A549 (cell line): ENCODE data around the gene SELENOW.

Experiments
- BHLHE40 ChIP-seq: IDR thresholded peaks from 2 replicates; pipeline ENCODE4 v1.6.1; 2012; ENCODE audit warnings: low read depth, low read length, inconsistent platforms
- CHD2 ChIP-seq: fragments of 150-350 bp; IDR thresholded peaks from 2 replicates; pipeline ENCODE4 v1.6.1; 2014; ENCODE audit warnings: low read length; ENCODE audit not compliant: partially characterized antibody
- EHMT2 ChIP-seq: fragments of 200-600 bp; sonication (generic); IDR thresholded peaks from 2 replicates; pipeline ENCODE4 v1.6.1; 2016; ENCODE audit warnings: antibody characterized with exemption, low read depth, mild to moderate bottlenecking, moderate library complexity
- EP300 ChIP-seq, 2 experiments: fragments of >200 bp; sonication (Bioruptor Twin); formaldehyde crosslinking; IDR thresholded peaks; 2 replicates in 1 of 2; 3 replicates in 1 of 2; pipeline ENCODE4 v1.6.1; 2016 to 2017
- HOXB13 ChIP-seq: fragments of 250-450 bp; sonication (Bioruptor Pico); IDR thresholded peaks from 2 replicates; pipeline ENCODE4 v1.5.0; 2020; ENCODE audit warnings: low read depth, mild to moderate bottlenecking, moderate library complexity
- POLR2A ChIP-seq: IDR thresholded peaks from 2 replicates; pipeline ENCODE4 v1.6.1; 2012; ENCODE audit warnings: mild to moderate bottlenecking, low read length
- RFX5 ChIP-seq: fragments of 450-650 bp; IDR thresholded peaks from 2 replicates; pipeline ENCODE4 v1.7.1; 2014; ENCODE audit warnings: antibody characterized with exemption, mild to moderate bottlenecking, moderate library complexity
- RNF2 ChIP-seq: fragments of 200-600 bp; sonication (generic); IDR thresholded peaks from 2 replicates; pipeline ENCODE4 v1.6.1; 2016; ENCODE audit warnings: low read depth, mild to moderate bottlenecking, antibody characterized with exemption, moderate library complexity, borderline replicate concordance
- SREBF2 ChIP-seq: fragments of 450-650 bp; IDR thresholded peaks from 2 replicates; pipeline ENCODE4 v1.6.1; 2014; ENCODE audit warnings: mild to moderate bottlenecking, moderate library complexity
- TF ChIP-seq, protein P1 (sequence below): fragments of >200 bp; sonication (Bioruptor Twin); formaldehyde crosslinking; IDR thresholded peaks from 3 replicates; pipeline ENCODE4 v1.5.1; 2016
- TF ChIP-seq, protein P2 (sequence below): fragments of 200-600 bp; sonication (generic); IDR thresholded peaks from 2 replicates; pipeline ENCODE4 v1.6.1; 2016; ENCODE audit warnings: antibody characterized with exemption, mild to moderate bottlenecking, moderate library complexity
- TF ChIP-seq, protein P3 (sequence below): fragments of 250-450 bp; sonication (Bioruptor Pico); IDR thresholded peaks from 2 replicates; pipeline ENCODE4 v1.5.0; 2021; ENCODE audit warnings: mild to moderate bottlenecking, moderate library complexity, borderline replicate concordance

GRCh38 chr19:47742634-47743033, 35.9 kb upstream of the SELENOW start:
- TF ChIP-seq POLR2A = no peak
- no peak for TF ChIP-seq RNF2
- TF ChIP-seq, protein P1, sequence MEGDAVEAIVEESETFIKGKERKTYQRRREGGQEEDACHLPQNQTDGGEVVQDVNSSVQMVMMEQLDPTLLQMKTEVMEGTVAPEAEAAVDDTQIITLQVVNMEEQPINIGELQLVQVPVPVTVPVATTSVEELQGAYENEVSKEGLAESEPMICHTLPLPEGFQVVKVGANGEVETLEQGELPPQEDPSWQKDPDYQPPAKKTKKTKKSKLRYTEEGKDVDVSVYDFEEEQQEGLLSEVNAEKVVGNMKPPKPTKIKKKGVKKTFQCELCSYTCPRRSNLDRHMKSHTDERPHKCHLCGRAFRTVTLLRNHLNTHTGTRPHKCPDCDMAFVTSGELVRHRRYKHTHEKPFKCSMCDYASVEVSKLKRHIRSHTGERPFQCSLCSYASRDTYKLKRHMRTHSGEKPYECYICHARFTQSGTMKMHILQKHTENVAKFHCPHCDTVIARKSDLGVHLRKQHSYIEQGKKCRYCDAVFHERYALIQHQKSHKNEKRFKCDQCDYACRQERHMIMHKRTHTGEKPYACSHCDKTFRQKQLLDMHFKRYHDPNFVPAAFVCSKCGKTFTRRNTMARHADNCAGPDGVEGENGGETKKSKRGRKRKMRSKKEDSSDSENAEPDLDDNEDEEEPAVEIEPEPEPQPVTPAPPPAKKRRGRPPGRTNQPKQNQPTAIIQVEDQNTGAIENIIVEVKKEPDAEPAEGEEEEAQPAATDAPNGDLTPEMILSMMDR = no peak
- TF ChIP-seq BHLHE40 = no peak
- TF ChIP-seq EHMT2 = no peak
- TF ChIP-seq, protein P2, sequence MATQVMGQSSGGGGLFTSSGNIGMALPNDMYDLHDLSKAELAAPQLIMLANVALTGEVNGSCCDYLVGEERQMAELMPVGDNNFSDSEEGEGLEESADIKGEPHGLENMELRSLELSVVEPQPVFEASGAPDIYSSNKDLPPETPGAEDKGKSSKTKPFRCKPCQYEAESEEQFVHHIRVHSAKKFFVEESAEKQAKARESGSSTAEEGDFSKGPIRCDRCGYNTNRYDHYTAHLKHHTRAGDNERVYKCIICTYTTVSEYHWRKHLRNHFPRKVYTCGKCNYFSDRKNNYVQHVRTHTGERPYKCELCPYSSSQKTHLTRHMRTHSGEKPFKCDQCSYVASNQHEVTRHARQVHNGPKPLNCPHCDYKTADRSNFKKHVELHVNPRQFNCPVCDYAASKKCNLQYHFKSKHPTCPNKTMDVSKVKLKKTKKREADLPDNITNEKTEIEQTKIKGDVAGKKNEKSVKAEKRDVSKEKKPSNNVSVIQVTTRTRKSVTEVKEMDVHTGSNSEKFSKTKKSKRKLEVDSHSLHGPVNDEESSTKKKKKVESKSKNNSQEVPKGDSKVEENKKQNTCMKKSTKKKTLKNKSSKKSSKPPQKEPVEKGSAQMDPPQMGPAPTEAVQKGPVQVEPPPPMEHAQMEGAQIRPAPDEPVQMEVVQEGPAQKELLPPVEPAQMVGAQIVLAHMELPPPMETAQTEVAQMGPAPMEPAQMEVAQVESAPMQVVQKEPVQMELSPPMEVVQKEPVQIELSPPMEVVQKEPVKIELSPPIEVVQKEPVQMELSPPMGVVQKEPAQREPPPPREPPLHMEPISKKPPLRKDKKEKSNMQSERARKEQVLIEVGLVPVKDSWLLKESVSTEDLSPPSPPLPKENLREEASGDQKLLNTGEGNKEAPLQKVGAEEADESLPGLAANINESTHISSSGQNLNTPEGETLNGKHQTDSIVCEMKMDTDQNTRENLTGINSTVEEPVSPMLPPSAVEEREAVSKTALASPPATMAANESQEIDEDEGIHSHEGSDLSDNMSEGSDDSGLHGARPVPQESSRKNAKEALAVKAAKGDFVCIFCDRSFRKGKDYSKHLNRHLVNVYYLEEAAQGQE = no peak
- no peak for TF ChIP-seq EP300 (IDR thresholded peaks at IDR 0.05)
- no peak for TF ChIP-seq RFX5
- TF ChIP-seq HOXB13 (CRISPR knock-in tag) = no peak
- no peak for TF ChIP-seq SREBF2
- no peak for TF ChIP-seq CHD2
- TF ChIP-seq, protein P3, sequence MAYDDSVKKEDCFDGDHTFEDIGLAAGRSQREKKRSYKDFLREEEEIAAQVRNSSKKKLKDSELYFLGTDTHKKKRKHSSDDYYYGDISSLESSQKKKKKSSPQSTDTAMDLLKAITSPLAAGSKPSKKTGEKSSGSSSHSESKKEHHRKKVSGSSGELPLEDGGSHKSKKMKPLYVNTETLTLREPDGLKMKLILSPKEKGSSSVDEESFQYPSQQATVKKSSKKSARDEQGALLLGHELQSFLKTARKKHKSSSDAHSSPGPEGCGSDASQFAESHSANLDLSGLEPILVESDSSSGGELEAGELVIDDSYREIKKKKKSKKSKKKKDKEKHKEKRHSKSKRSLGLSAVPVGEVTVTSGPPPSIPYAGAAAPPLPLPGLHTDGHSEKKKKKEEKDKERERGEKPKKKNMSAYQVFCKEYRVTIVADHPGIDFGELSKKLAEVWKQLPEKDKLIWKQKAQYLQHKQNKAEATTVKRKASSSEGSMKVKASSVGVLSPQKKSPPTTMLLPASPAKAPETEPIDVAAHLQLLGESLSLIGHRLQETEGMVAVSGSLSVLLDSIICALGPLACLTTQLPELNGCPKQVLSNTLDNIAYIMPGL = no peak
